Endothelial cell of umbilical vein (primary cell): ENCODE results near the gene EXT2. TPM values are rescaled to one million over a fixed set of nuclear protein-coding genes. Genes with fewer than 3 reads are reported as not detected.

Experiments used
- BruUV-seq: library from RNA; stranded (reverse); fragments of 400-500 nt; replicated peaks from 2 replicates; lab custom pipeline; 2021; lab: Mats Ljungman, UMichigan
- CTCF ChIA-PET: fragments of 300-600, 350-600 bp; sonication (Branson Sonifier 250); formaldehyde crosslinking; loops from one replicate; lab custom pipeline; 2021; ENCODE audit warnings: antibody characterized with exemption, inconsistent platforms; lab: Charles Lee
- POLR2A ChIA-PET: fragments of 300-600, 350-600 bp; sonication (Branson Sonifier 250); formaldehyde crosslinking; loops from one replicate; lab custom pipeline; 2021; ENCODE audit warnings: antibody characterized with exemption, inconsistent platforms; lab: Charles Lee
- DNase-seq: peaks from one replicate; pipeline ENCODE4 v3.0.0-alpha.2; 2011; ENCODE audit warnings: low read depth, low spot score
- FAIRE-seq: peaks from 2 replicates; lab custom pipeline; 2011; peaks lifted over from hg19 to GRCh38; lab: Jason Lieb, UNC
- H2AFZ ChIP-seq: 2 replicates; pipeline ENCODE4 v1.6.0; 2012; ENCODE audit warnings: low read depth, low read length, control low read depth, inconsistent platforms
- H3K27ac ChIP-seq: 2 replicates; pipeline ENCODE4 v1.5.1; 2011; ENCODE audit warnings: low read depth, mild to moderate bottlenecking, control low read depth, low read length, moderate library complexity; ENCODE audit not compliant: insufficient read depth
- H3K27me3 ChIP-seq, 2 experiments: 2 replicates each; pipeline versions ENCODE4 v1.6.0 to v1.6.1; 2011; ENCODE audit warnings: low read length in 2 of 2, mixed read lengths in 1 of 2; ENCODE audit not compliant: control insufficient read depth in 2 of 2, insufficient read depth in 2 of 2
- H3K36me3 ChIP-seq, 2 experiments: 2 replicates in 1 of 2; 3 replicates in 1 of 2; pipeline ENCODE4 v1.5.1; 2011; ENCODE audit warnings: low read length in 2 of 2, mild to moderate bottlenecking in 1 of 2, moderate library complexity in 1 of 2; ENCODE audit not compliant: control insufficient read depth in 2 of 2, insufficient read depth in 2 of 2; ENCODE audit errors: extremely low read depth in 1 of 2
- H3K4me1 ChIP-seq: 3 replicates; pipeline ENCODE4 v1.5.1; 2011; ENCODE audit warnings: mild to moderate bottlenecking, low read length; ENCODE audit not compliant: control insufficient read depth, insufficient read depth; ENCODE audit errors: extremely low read depth
- H3K4me2 ChIP-seq: 2 replicates; pipeline ENCODE4 v1.6.1; 2011; ENCODE audit warnings: low read length, control low read depth, mixed read lengths; ENCODE audit not compliant: insufficient read depth
- H3K4me3 ChIP-seq, 3 experiments: fragments of 200-600 bp in 1 of 3; sonication (generic), shearing (Covaris generic) in 1 of 3; replicated peaks in 1 of 3; 2 replicates each; pipeline ENCODE4 v1.5.1; 2011 to 2016; ENCODE audit warnings: control low read depth in 3 of 3, low read length in 3 of 3, mild to moderate bottlenecking in 2 of 3, inconsistent platforms in 1 of 3, low read depth in 1 of 3, moderate library complexity in 1 of 3; ENCODE audit not compliant: insufficient read depth in 1 of 3
- H3K79me2 ChIP-seq: 2 replicates; pipeline ENCODE4 v1.6.0; 2012; ENCODE audit warnings: low read length, inconsistent platforms; ENCODE audit not compliant: control insufficient read depth, insufficient read depth
- H3K9ac ChIP-seq: replicated peaks from 2 replicates; pipeline ENCODE3; 2011; ENCODE audit warnings: low read length, control low read depth; ENCODE audit not compliant: insufficient read depth; ENCODE audit errors: extremely low read depth
- H3K9me1 ChIP-seq: replicated peaks from 3 replicates; pipeline ENCODE4 v1.6.0; 2011; ENCODE audit warnings: mild to moderate bottlenecking, low read length; ENCODE audit not compliant: control insufficient read depth, insufficient read depth; ENCODE audit errors: extremely low read depth
- H3K9me3 ChIP-seq: replicated peaks from 2 replicates; pipeline ENCODE4 v1.5.1; 2012; ENCODE audit warnings: low read length, inconsistent platforms; ENCODE audit not compliant: control insufficient read depth, insufficient read depth
- H4K20me1 ChIP-seq: replicated peaks from 2 replicates; pipeline ENCODE3; 2011; ENCODE audit warnings: mild to moderate bottlenecking, low read length; ENCODE audit not compliant: control insufficient read depth, insufficient read depth; ENCODE audit errors: extremely low read depth
- CTCF ChIP-seq, 2 donors: IDR thresholded peaks; 1 replicate in 1 of 2; 2 replicates in 1 of 2; pipeline ENCODE4 v1.5.1; 2011; ENCODE audit warnings: low read length in 2 of 2, mild to moderate bottlenecking in 2 of 2, moderate library complexity in 2 of 2, control low read depth in 1 of 2, inconsistent platforms in 1 of 2, low read depth in 1 of 2; ENCODE audit not compliant: insufficient read depth in 1 of 2; ENCODE audit errors: extremely low read depth in 1 of 2
- EZH2 ChIP-seq: IDR thresholded peaks from 2 replicates; pipeline ENCODE4 v1.6.1; 2012; ENCODE audit warnings: borderline replicate concordance, low read depth, mild to moderate bottlenecking, moderate library complexity, low read length, inconsistent platforms; ENCODE audit not compliant: severe bottlenecking
- FOS ChIP-seq: IDR thresholded peaks from 2 replicates; pipeline ENCODE4 v1.6.1; 2011; ENCODE audit warnings: mild to moderate bottlenecking, low read length, moderate library complexity, borderline replicate concordance; ENCODE audit not compliant: insufficient read depth
- GATA2 ChIP-seq: IDR thresholded peaks from 2 replicates; pipeline ENCODE4 v1.7.0; 2011; ENCODE audit warnings: low read depth, mild to moderate bottlenecking, moderate library complexity, mixed read lengths, low read length; ENCODE audit not compliant: insufficient read length, insufficient read depth
- JUN ChIP-seq: IDR thresholded peaks from 2 replicates; pipeline ENCODE4 v1.6.1; 2011; ENCODE audit warnings: borderline replicate concordance, low read depth; ENCODE audit not compliant: insufficient read length, insufficient read depth
- MYC ChIP-seq: IDR thresholded peaks from one replicate; pipeline ENCODE4 v1.6.1; 2011; ENCODE audit warnings: mild to moderate bottlenecking, low read depth, low read length
- POLR2A ChIP-seq: IDR thresholded peaks from 2 replicates; pipeline ENCODE4 v1.6.1; 2012; ENCODE audit warnings: low read depth, mild to moderate bottlenecking, control low read depth, low read length
- POLR2AphosphoS5 ChIP-seq: IDR thresholded peaks from 2 replicates; pipeline ENCODE4 v1.6.1; 2012; ENCODE audit warnings: low read depth, mild to moderate bottlenecking, control low read depth, low read length, moderate library complexity; ENCODE audit not compliant: insufficient read depth
- dilution Hi-C: fragments of 300-500 bp; cut with MboI; formaldehyde crosslinking; loops from one replicate; pipeline ENCODE4 v1.15.0; 2019; ENCODE audit warnings: low sequenced_read_pairs; ENCODE audit not compliant: extremely low pct_ligation_motif_present
- intact Hi-C: fragments of 100-400 bp; cut with micrococcal nuclease; formaldehyde crosslinking; loops from one replicate; pipeline ENCODE4 v1.10.0; 2022
- polyA plus RNA-seq, 4 experiments: library from polyadenylated mRNA; depleted of rRNA in 3 of 4; stranded (reverse) in 3 of 4; unstranded in 1 of 4; fragments of >200 nt; gene quantifications; 2 replicates each; pipeline versions ENCODE4 v1.2.1 to v1.2.3, GENCODE V29; 2011 to 2012; ENCODE audit warnings: missing spikeins in 1 of 4
- total RNA-seq: library from RNA; stranded (reverse); gene quantifications from 2 replicates; pipeline ENCODE4 v1.2.3, GENCODE V29; 2021
- TF ChIP-seq, protein P1 (sequence below): IDR thresholded peaks from 2 replicates; pipeline ENCODE4 v1.6.1; 2011; ENCODE audit not compliant: insufficient read depth, insufficient read length

Gene EXT2
- total and polyA plus RNA-seq, 2 donors (not counting 3 experiments of a cell fraction or from before 2014, with no cell fraction given): 50.9 to 60.3 TPM

DNA sequence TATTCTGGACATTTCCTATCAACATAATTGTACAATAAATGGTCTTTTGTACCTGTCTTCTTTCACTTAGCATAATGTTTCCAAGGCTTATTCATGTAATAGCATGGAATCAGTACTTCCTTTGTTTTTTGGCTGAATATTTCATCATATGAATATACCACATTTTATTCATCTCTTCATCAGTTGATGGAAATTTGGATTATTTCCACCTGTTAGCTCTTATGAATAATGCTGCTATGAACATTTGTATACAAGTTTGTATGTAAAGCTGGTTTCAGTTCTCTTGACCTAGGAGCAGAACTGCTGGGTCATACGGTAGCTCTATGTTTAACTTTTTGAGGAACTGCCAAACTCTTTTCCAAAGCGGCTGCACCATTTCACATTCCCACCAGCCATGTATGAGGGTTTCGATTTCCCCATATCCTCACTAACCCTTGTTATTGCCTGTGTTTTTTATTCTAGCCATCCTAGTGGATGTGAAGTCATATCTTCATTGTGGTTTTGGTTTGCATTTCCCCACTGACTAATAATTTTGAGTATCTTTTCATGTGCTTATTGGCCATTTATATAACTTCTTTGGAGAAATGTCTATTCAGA lies 20.9 kb downstream of the EXT2 start:
- Histone ChIP-seq H4K20me1 (no peaks in the 10 kb centered on the region), H3K9me1 (no peaks in the 10 kb centered on the region), H3K27ac (no peak overlapping the region), H3K4me2 (no peak overlapping the region), H3K9ac (no peak overlapping the region), H3K36me3 (peaks cover 0 to 9% of the 10 kb centered on the region in 2 experiments), H3K27me3 (no peaks in the 10 kb centered on the region), H3K79me2 (no peaks in the 10 kb centered on the region), H3K9me3 (no peaks in the 10 kb centered on the region), H3K4me1 (no peaks in the 10 kb centered on the region), H3K4me3 (no peak overlapping the region), H2AFZ (no peak overlapping the region)
- intact Hi-C loops (loop anchor here (10.0 kb wide), 1 partner anchor 498 kb away; no protein-coding TSS in a partner anchor), dilution Hi-C loops (no loop called here)
- DNase-seq (no peak), FAIRE-seq (no peak)
- no TSS peak for BruUV-seq
- TF ChIP-seq POLR2AphosphoS5 (no peak), FOS (no peak), JUN (no peak), MYC (no peak), POLR2A (no peak), EZH2 (no peak), CTCF (IDR thresholded peaks at IDR 0.05; ENCODE audit: extremely low read depth in 1 of 2, insufficient read depth in 1 of 2, low read depth in 1 of 2, low read length in 2 of 2) (no peak), GATA2 (no peak)
- TF ChIP-seq, protein P1, sequence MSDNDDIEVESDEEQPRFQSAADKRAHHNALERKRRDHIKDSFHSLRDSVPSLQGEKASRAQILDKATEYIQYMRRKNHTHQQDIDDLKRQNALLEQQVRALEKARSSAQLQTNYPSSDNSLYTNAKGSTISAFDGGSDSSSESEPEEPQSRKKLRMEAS: no peak
- POLR2A ChIA-PET: no interaction called here
- CTCF ChIA-PET: interaction anchor here (1.7 to 2.8 kb wide), 2 partner anchors 17 to 23 kb away, joined by 6 to 10 read pairs; no protein-coding TSS in a partner anchor
